GM21737 (cell line): ENCODE data around the gene ZNF784.

Experiments
- ATAC-seq: cut with Tn5 transposase; IDR thresholded peaks from one replicate; pipeline ENCODE4 v1.9.1; 2021; ENCODE audit warnings: mild to moderate bottlenecking, moderate library complexity; ENCODE audit not compliant: unreplicated experiment

Gene ZNF784

GRCh38 chr19:55644191-55644833 is 19.9 kb upstream of the ZNF784 start:
- ATAC-seq, result no peak

- no peak for ATAC-seq
Observed at GRCh38 chr19:55643887-55644176, 19.5 kb upstream of the ZNF784 start.

GRCh38 chr19:55643003-55643886 is 18.9 kb upstream of the ZNF784 start, which contains the start of gene ZNF581:
Gene ZNF581 (plus strand): TSS chr19:55643649. CDS start chr19:55644572, 923 bp downstream.
- no peak for ATAC-seq

GRCh38 chr19:55642153-55643002 is 18.0 kb upstream of the ZNF784 start:
- ATAC-seq, result no peak

- no peak for ATAC-seq
Observed at GRCh38 chr19:55641426-55642152, 17.2 kb upstream of the ZNF784 start.

- peak; percentile 31 for ATAC-seq
Observed at GRCh38 chr19:55640577-55641425, 16.4 kb upstream of the ZNF784 start, which contains the start of gene ZNF580. Gene ZNF580 (plus strand): TSS chr19:55641002. CDS start chr19:55642509, 1,507 bp downstream.

GRCh38 chr19:55640043-55640576 is 15.7 kb upstream of the ZNF784 start:
- ATAC-seq, result no peak

GRCh38 chr19:55638864-55639359 is 14.5 kb upstream of the ZNF784 start:
- no peak for ATAC-seq

- ATAC-seq, result no peak
Observed at GRCh38 chr19:55637534-55637933, 13.2 kb upstream of the ZNF784 start.

- ATAC-seq, result no peak
Observed at GRCh38 chr19:55636723-55637122, 12.4 kb upstream of the ZNF784 start.

GRCh38 chr19:55635856-55636440 is 11.6 kb upstream of the ZNF784 start:
- no peak for ATAC-seq

GRCh38 chr19:55635334-55635717 is 11.0 kb upstream of the ZNF784 start:
- ATAC-seq, result no peak

- ATAC-seq, result no peak
Observed at GRCh38 chr19:55633861-55634260, 9.5 kb upstream of the ZNF784 start.

- no peak for ATAC-seq
Observed at GRCh38 chr19:55632463-55632834, 8.1 kb upstream of the ZNF784 start.

- ATAC-seq, result no peak
Observed at GRCh38 chr19:55626350-55626749, 2.0 kb upstream of the ZNF784 start.

GRCh38 chr19:55625004-55625326 is 599 bp upstream of the ZNF784 start:
- no peak for ATAC-seq

- ATAC-seq, result no peak
Observed at GRCh38 chr19:55623561-55623960, 805 bp downstream of the ZNF784 start.

GRCh38 chr19:55623130-55623529 is 1.2 kb downstream of the ZNF784 start:
- ATAC-seq, result no peak
